SK-N-SH treated with all-trans-retinoic acid at 6 μM for 48 hours (cell line): ENCODE measurements around the gene CRLF1.

ENCODE experiments used
- ATAC-seq: fragments of 200-7000 bp; cut with Tn5 transposase; 3 replicates; pipeline ENCODE4 v1.9.1; 2020; ENCODE audit warnings: mild to moderate bottlenecking, moderate library complexity
- ARNTL ChIP-seq: fragments of 450-650 bp; formaldehyde crosslinking; IDR thresholded peaks from 2 replicates; pipeline ENCODE4 v1.5.0; 2020; ENCODE audit warnings: low read depth, mild to moderate bottlenecking, moderate library complexity, borderline replicate concordance
- BACH2 ChIP-seq: fragments of 250-450 bp; sonication (Bioruptor Pico); IDR thresholded peaks from 2 replicates; pipeline ENCODE4 v1.9.0; 2021; ENCODE audit warnings: mild to moderate bottlenecking, borderline replicate concordance
- CREB5 ChIP-seq: fragments of 250-450 bp; sonication (Bioruptor Pico); IDR thresholded peaks from 2 replicates; pipeline ENCODE4 v1.5.1; 2020; ENCODE audit warnings: low read depth, mild to moderate bottlenecking, moderate library complexity
- CSDC2 ChIP-seq: fragments of 250-450 bp; sonication (Bioruptor Pico); IDR thresholded peaks from 2 replicates; pipeline ENCODE4 v1.5.0; 2020; ENCODE audit warnings: mild to moderate bottlenecking, moderate library complexity
- CSRNP3 ChIP-seq: fragments of 250-450 bp; sonication (Bioruptor Pico); IDR thresholded peaks from 2 replicates; pipeline ENCODE4 v1.5.1; 2021; ENCODE audit warnings: mild to moderate bottlenecking, moderate library complexity
- ESRRG ChIP-seq: fragments of 250-450 bp; sonication (Bioruptor Pico); IDR thresholded peaks from 2 replicates; pipeline ENCODE4 v1.6.1; 2021; ENCODE audit warnings: mild to moderate bottlenecking
- GLIS3 ChIP-seq: fragments of 250-450 bp; sonication (Bioruptor Pico); IDR thresholded peaks from 2 replicates; pipeline ENCODE4 v1.5.0; 2020; ENCODE audit warnings: mild to moderate bottlenecking, moderate library complexity
- ISL1 ChIP-seq: fragments of 250-450 bp; sonication (Bioruptor Pico); IDR thresholded peaks from 2 replicates; pipeline ENCODE4 v2.1.2; 2022; ENCODE audit warnings: mild to moderate bottlenecking, moderate library complexity
- OSR1 ChIP-seq: fragments of 250-450 bp; sonication (Bioruptor Pico); IDR thresholded peaks from 2 replicates; pipeline ENCODE4 v1.8.0; 2022; ENCODE audit warnings: moderate library complexity, mild to moderate bottlenecking, inconsistent platforms
- PATZ1 ChIP-seq: fragments of 250-450 bp; sonication (Bioruptor Pico); IDR thresholded peaks from 2 replicates; pipeline ENCODE4 v1.8.0; 2020; ENCODE audit warnings: mild to moderate bottlenecking, moderate library complexity, borderline replicate concordance
- POU6F1 ChIP-seq: fragments of 250-450 bp; sonication (Bioruptor Pico); IDR thresholded peaks from 2 replicates; pipeline ENCODE4 v1.8.0; 2021; ENCODE audit warnings: low read depth, mild to moderate bottlenecking, moderate library complexity, borderline replicate concordance
- PPARA ChIP-seq: fragments of 250-450 bp; sonication (Bioruptor Pico); IDR thresholded peaks from 2 replicates; pipeline ENCODE4 v1.5.0; 2020; ENCODE audit warnings: mild to moderate bottlenecking, borderline replicate concordance
- RARB ChIP-seq: fragments of 250-450 bp; sonication (Bioruptor Pico); IDR thresholded peaks from 2 replicates; pipeline ENCODE4 v1.8.0; 2021; ENCODE audit warnings: mild to moderate bottlenecking, moderate library complexity
- SNAI2 ChIP-seq: fragments of 250-450 bp; sonication (Bioruptor Pico); IDR thresholded peaks from 2 replicates; pipeline ENCODE4 v1.5.0; 2020; ENCODE audit warnings: mild to moderate bottlenecking, moderate library complexity
- TCF4 ChIP-seq: fragments of 250-450 bp; sonication (Bioruptor Pico); IDR thresholded peaks from 2 replicates; pipeline ENCODE4 v1.8.0; 2021; ENCODE audit warnings: mild to moderate bottlenecking, moderate library complexity, borderline replicate concordance
- TOX ChIP-seq: fragments of 250-450 bp; sonication (Bioruptor Pico); IDR thresholded peaks from 2 replicates; pipeline ENCODE4 v1.8.0; 2021; ENCODE audit warnings: mild to moderate bottlenecking, moderate library complexity, borderline replicate concordance
- TSHZ2 ChIP-seq: fragments of 250-450 bp; sonication (Bioruptor Pico); IDR thresholded peaks from 2 replicates; pipeline ENCODE4 v1.5.0; 2020; ENCODE audit warnings: mild to moderate bottlenecking, moderate library complexity
- ZC3H10 ChIP-seq: fragments of 250-450 bp; sonication (Bioruptor Pico); IDR thresholded peaks from 2 replicates; pipeline ENCODE4 v1.5.1; 2021; ENCODE audit warnings: mild to moderate bottlenecking, moderate library complexity
- ZFP3 ChIP-seq: fragments of 250-450 bp; sonication (Bioruptor Pico); IDR thresholded peaks from 2 replicates; pipeline ENCODE4 v1.5.0; 2020; ENCODE audit warnings: mild to moderate bottlenecking, moderate library complexity
- ZFP30 ChIP-seq: fragments of 450-650 bp; formaldehyde crosslinking; IDR thresholded peaks from 2 replicates; pipeline ENCODE4 v1.5.0; 2022; ENCODE audit warnings: mild to moderate bottlenecking, moderate library complexity
- ZNF565 ChIP-seq: fragments of 450-650 bp; formaldehyde crosslinking; conservative IDR thresholded peaks from 2 replicates; pipeline ENCODE4 v1.5.0; 2020; ENCODE audit warnings: low read depth, mild to moderate bottlenecking, moderate library complexity
- ZNF70 ChIP-seq: fragments of 450-650 bp; formaldehyde crosslinking; IDR thresholded peaks from 2 replicates; pipeline ENCODE4 v1.5.0; 2020; ENCODE audit warnings: mild to moderate bottlenecking, moderate library complexity

The CRLF1 gene

GRCh38 chr19:18558604-18559003, 48.0 kb downstream of the CRLF1 start:
- no peak for ATAC-seq
- TF ChIP-seq TOX (CRISPR knock-in tag), result no peak
- TF ChIP-seq RARB (CRISPR knock-in tag), result no peak

- ATAC-seq, result peak; percentile 40
- TF ChIP-seq ZFP3 (CRISPR knock-in tag) (no peak), GLIS3 (no peak), PPARA (no peak), RARB (CRISPR knock-in tag) (no peak), ESRRG (CRISPR knock-in tag) (no peak), ZFP30 (no peak)
Observed at GRCh38 chr19:18558202-18558555, 48.4 kb downstream of the CRLF1 start.

GRCh38 chr19:18557411-18558201, 49.0 kb downstream of the CRLF1 start, which contains the start of gene KXD1:
TSS of gene KXD1 (plus strand) at chr19:18557870. CDS start at chr19:18562057, 4,187 bp downstream.
- TF ChIP-seq ZFP30, result no peak
- no peak for TF ChIP-seq ZNF565 (CRISPR knock-in tag)
- no peak for TF ChIP-seq SNAI2 (CRISPR knock-in tag)
- no peak for TF ChIP-seq ZNF70 (CRISPR knock-in tag)
- no peak for TF ChIP-seq ESRRG (CRISPR knock-in tag)
- no peak for TF ChIP-seq ISL1 (CRISPR knock-in tag)
- no peak for TF ChIP-seq CSRNP3
- no peak; the same call in 1 of the 2 replicates for TF ChIP-seq TSHZ2 (CRISPR knock-in tag)
- TF ChIP-seq GLIS3, result no peak
- TF ChIP-seq ARNTL (CRISPR knock-in tag), result no peak
- TF ChIP-seq, all 23 proteins: peak for 0
- peak; percentile 99 for ATAC-seq

GRCh38 chr19:18551631-18552030, 55.0 kb downstream of the CRLF1 start:
- TF ChIP-seq RARB (CRISPR knock-in tag), result no peak
- no peak for TF ChIP-seq BACH2 (CRISPR knock-in tag)
- no peak for TF ChIP-seq ESRRG (CRISPR knock-in tag)
- TF ChIP-seq CREB5 (CRISPR knock-in tag), result no peak
- no peak for TF ChIP-seq ISL1 (CRISPR knock-in tag)
- no peak for TF ChIP-seq ZC3H10 (CRISPR knock-in tag)
- TF ChIP-seq ZFP3 (CRISPR knock-in tag), result no peak
- TF ChIP-seq TSHZ2 (CRISPR knock-in tag), result no peak
- no peak for TF ChIP-seq ARNTL (CRISPR knock-in tag)
- no peak for TF ChIP-seq TCF4 (CRISPR knock-in tag)
- no peak for TF ChIP-seq TOX (CRISPR knock-in tag)
- no peak for TF ChIP-seq PATZ1 (CRISPR knock-in tag)
- TF ChIP-seq OSR1 (CRISPR knock-in tag), result no peak
- TF ChIP-seq POU6F1 (CRISPR knock-in tag), result no peak
- no peak for TF ChIP-seq ZNF70 (CRISPR knock-in tag)
- TF ChIP-seq CSDC2 (CRISPR knock-in tag), result no peak
- TF ChIP-seq ZFP30, result no peak
- no peak for TF ChIP-seq SNAI2 (CRISPR knock-in tag)
- ATAC-seq, result no peak
